Chondrocyte (in vitro differentiated cells): ENCODE data around the gene DMD. TPM values are rescaled to one million over a fixed set of nuclear protein-coding genes. Genes with fewer than 3 reads are reported as not detected.

Source experiments
- DNase-seq: peaks from one replicate; pipeline ENCODE4 v3.0.0; 2021; ENCODE audit warnings: mixed read lengths, low spot score
- H3K27ac Mint-ChIP-seq: one replicate; pipeline ENCODE4 v1.8.0; 2021; ENCODE audit warnings: mild to moderate bottlenecking, moderate library complexity, mixed read lengths; ENCODE audit not compliant: unreplicated experiment
- H3K27me3 Mint-ChIP-seq: 2 replicates; pipeline ENCODE4 v1.8.0; 2021; ENCODE audit warnings: low read depth, mixed read lengths
- H3K36me3 Mint-ChIP-seq: 2 replicates; pipeline ENCODE4 v1.8.0; 2021; ENCODE audit warnings: low read depth, mixed read lengths
- H3K4me1 Mint-ChIP-seq: 2 replicates; pipeline ENCODE4 v1.8.0; 2021; ENCODE audit warnings: low read depth, mild to moderate bottlenecking, mixed read lengths
- H3K4me3 Mint-ChIP-seq: one replicate; pipeline ENCODE4 v1.8.0; 2021; ENCODE audit warnings: mild to moderate bottlenecking, moderate library complexity, mixed read lengths; ENCODE audit not compliant: unreplicated experiment
- H3K9me3 Mint-ChIP-seq: 2 replicates; pipeline ENCODE4 v1.8.0; 2021; ENCODE audit warnings: low read depth, mixed read lengths
- CTCF ChIP-seq: fragments of 200-600 bp; sonication (generic); IDR thresholded peaks from 2 replicates; pipeline ENCODE4 v1.5.0; 2021; ENCODE audit warnings: antibody characterized with exemption, mild to moderate bottlenecking, moderate library complexity
- total RNA-seq: library from RNA; stranded (reverse); gene quantifications from 3 replicates; pipeline ENCODE4 v1.2.1, GENCODE V29; 2021

DMD gene
- total RNA-seq, 1 donor from 2014 or later, result 201 TPM

- H3K36me3 Mint-ChIP-seq, result no peaks in the 10 kb centered on the region
- TF ChIP-seq CTCF, result no peak
- H3K4me3 Mint-ChIP-seq, result no peak overlapping the region
- H3K9me3 Mint-ChIP-seq, result peaks cover 9% of the 10 kb centered on the region
- no peaks in the 10 kb centered on the region for H3K27me3 Mint-ChIP-seq
- no peak for DNase-seq
- H3K27ac Mint-ChIP-seq, result no peak overlapping the region
- peaks cover 3% of the 10 kb centered on the region for H3K4me1 Mint-ChIP-seq
Measured at GRCh38 chrX:31461266-31461665, 1750.1 kb downstream of the DMD start.

- Mint-ChIP-seq H3K27ac (no peak overlapping the region), H3K4me3 (no peak overlapping the region)
- no peak for DNase-seq
Measured at GRCh38 chrX:31459361-31459760, 1752.0 kb downstream of the DMD start.

GRCh38 chrX:31449965-31450364 lies 1761.4 kb downstream of the DMD start:
- no peak overlapping the region for H3K4me3 Mint-ChIP-seq
- H3K27ac Mint-ChIP-seq, result no peak overlapping the region

More at GRCh38 chrX:31459361-31459760, 1752.0 kb downstream of the DMD start:
- no peaks in the 10 kb centered on the region for H3K27me3 Mint-ChIP-seq
- peaks cover 3% of the 10 kb centered on the region for H3K4me1 Mint-ChIP-seq
- TF ChIP-seq CTCF, result no peak
- no peaks in the 10 kb centered on the region for H3K36me3 Mint-ChIP-seq
- H3K9me3 Mint-ChIP-seq, result peaks cover 6% of the 10 kb centered on the region

GRCh38 chrX:31449081-31449480 lies 1762.3 kb downstream of the DMD start:
- no peak for DNase-seq
- Mint-ChIP-seq H3K36me3 (no peaks in the 10 kb centered on the region), H3K27me3 (no peaks in the 10 kb centered on the region), H3K27ac (no peak overlapping the region), H3K4me3 (no peak overlapping the region), H3K4me1 (peaks cover 27% of the 10 kb centered on the region), H3K9me3 (peaks cover 7% of the 10 kb centered on the region)
- TF ChIP-seq CTCF, result no peak

More at GRCh38 chrX:31449965-31450364, 1761.4 kb downstream of the DMD start:
- peaks cover 8% of the 10 kb centered on the region for H3K9me3 Mint-ChIP-seq
- peaks cover 25% of the 10 kb centered on the region for H3K4me1 Mint-ChIP-seq
- H3K36me3 Mint-ChIP-seq, result no peaks in the 10 kb centered on the region
- H3K27me3 Mint-ChIP-seq, result no peaks in the 10 kb centered on the region
- DNase-seq, result no peak
- TF ChIP-seq CTCF, result no peak

- no peak for DNase-seq
- Mint-ChIP-seq H3K36me3 (peaks cover 3% of the 10 kb centered on the region), H3K9me3 (peaks cover 10% of the 10 kb centered on the region), H3K27ac (no peak overlapping the region), H3K27me3 (no peaks in the 10 kb centered on the region), H3K4me1 (peaks cover 40% of the 10 kb centered on the region), H3K4me3 (no peak overlapping the region)
- no peak for TF ChIP-seq CTCF
Measured at GRCh38 chrX:31445542-31445941, 1765.8 kb downstream of the DMD start.
